IPS-18c (cell line): ENCODE results near the gene KRTAP13-2.

Source experiments
- H3K4me3 ChIP-seq: 2 replicates; pipeline ENCODE4 v1.7.0; 2013; ENCODE audit warnings: low read depth, mild to moderate bottlenecking, low read length, moderate library complexity; ENCODE audit not compliant: insufficient read depth
- H3K9me3 ChIP-seq: one replicate; pipeline ENCODE4 v1.6.1; 2013; ENCODE audit warnings: mild to moderate bottlenecking, low read length, moderate library complexity; ENCODE audit not compliant: control insufficient read depth, insufficient read depth

KRTAP13-2 gene, protein sequence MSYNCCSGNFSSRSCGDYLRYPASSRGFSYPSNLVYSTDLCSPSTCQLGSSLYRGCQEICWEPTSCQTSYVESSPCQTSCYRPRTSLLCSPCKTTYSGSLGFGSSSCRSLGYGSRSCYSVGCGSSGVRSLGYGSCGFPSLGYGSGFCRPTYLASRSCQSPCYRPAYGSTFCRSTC

DNA sequence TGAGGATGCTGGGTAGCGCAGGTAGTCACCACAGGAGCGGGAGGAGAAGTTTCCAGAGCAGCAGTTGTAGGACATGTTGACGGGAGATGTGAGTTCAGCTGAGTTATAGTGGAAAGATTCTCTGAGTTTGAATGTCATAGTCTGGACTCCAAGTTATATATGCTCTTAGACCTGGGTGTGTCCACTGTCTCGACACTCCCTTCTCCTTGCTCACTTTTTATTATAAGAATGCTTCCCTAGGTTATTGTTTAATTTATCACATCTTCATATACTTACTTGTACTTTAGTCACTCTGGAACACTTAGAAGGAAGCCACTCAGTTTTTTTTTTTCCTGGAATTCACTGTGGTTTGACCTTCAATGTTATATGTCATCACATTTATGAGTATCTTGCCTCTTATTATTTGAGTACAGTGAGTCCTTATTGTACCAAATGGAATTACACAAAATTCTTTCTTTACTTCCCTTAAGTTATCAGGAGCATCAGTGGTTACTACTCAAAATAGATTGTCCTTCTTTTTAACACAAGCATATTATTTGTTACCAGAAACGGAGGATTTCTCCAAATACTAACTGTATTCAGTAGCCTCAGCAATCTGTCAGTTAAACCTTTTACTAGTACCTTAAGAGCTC, at the start of gene KRTAP13-2:
Gene KRTAP13-2 (minus strand): TSS at position 133 of the 632 bp plus-strand sequence. CDS start 58 bp downstream, at position 75.
- no peak within 1 kb of the TSS for H3K4me3 ChIP-seq
- H3K9me3 ChIP-seq, result no peaks in the 10 kb centered on the region

DNA sequence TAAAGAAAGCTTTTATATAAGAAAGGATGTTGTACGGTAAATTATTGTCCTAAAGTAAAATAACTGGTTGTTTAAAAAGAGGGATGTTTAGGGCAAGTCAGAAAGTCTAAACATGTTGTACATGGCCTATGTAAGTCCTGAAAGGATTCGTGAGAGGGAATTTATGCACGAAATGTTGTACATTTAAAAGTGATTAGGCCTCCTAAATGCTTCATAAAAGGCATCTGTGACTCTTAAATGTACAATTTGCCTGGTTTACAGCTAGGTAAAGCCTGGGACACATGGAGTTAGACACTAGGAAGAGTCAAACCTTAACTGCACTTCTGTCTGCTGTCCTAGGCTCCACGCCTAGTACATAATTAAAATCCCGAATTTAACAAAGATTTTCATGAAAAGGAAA, 43.9 kb upstream of the KRTAP13-2 start:
- H3K9me3 ChIP-seq, result peaks cover 5% of the 10 kb centered on the region
- H3K4me3 ChIP-seq, result no peak overlapping the region

DNA sequence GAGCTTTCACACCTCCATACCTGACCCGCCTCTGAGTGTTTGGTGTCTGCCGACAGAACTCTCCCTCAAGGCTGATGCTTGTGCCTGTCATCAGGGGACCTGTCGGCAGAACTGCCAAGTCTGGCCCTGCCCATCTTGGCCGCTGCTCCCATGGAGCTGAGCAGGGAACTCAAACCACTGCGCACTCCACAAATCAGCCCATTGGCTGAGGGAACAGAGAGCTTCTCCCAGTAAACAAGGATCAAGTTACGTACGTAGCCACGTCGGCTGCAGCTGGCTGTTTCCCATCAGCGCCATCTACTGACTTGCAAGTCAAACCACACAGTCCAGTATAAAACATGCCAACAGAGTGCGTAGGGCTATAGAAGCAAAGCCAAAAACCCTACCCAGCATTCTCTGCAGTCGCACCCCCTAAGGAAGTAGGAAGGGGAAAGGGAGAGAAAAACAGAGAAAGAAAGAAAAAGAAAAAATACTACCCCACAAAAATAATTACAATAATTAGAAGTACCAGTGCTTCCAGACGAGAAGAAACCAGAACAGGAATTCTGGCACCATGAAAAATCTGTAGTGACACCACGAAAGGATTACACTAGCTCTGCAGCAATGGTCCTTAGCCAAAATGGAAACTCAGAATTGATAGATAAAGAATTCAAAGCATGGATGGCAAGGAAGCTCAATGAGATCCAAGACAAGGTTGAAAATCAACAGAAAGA, 36.9 kb upstream of the KRTAP13-2 start:
- H3K4me3 ChIP-seq, result no peak overlapping the region
- H3K9me3 ChIP-seq, result peaks cover 2% of the 10 kb centered on the region

DNA sequence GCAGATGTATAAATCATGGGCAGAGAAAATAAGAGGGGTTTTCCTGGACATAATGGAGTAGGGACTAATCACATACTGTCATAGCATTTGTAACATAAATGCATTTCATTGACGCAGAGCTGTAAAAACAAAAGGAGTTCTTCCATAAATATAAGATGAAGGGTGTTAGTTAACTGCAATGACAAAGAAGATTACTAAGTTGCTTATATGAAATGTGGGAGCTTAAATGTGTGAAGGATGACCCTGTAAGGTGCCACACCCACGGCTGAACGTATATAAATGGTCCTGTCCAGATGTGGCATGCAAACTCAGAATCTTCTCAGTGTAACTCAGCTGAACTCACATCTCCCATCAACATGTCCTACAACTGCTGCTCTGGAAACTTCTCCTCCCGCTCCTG, 23.7 kb upstream of the KRTAP13-2 start, which contains the start of gene KRTAP13-1:
Gene KRTAP13-1 (plus strand): TSS at position 301 of the 400 bp plus-strand sequence. CDS start 56 bp downstream, at position 357.
- no peaks in the 10 kb centered on the region for H3K9me3 ChIP-seq

DNA sequence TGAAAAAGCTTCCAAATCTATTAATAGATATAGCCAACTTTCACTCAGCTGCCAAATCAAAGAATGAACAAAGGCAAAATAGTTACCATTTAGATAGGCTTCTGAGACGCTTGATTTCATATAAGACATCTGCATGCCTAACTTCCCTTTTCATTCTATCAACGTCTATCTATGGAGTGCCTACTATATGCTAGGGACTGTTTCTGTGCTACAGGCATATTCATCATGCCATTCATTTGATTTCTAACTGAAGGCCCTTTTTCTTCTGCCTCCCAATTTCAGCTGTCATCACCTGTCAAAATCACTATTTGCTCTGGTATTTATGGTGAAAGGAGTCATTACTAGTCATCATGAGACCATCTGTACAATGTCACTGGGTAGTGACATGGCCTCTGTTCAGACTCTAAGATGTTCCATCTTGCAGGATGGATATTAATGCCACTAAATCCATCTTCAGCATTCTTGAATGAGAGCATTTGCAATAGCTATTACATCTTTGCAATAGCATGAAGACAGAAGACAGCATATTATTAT, 19.5 kb upstream of the KRTAP13-2 start:
- H3K9me3 ChIP-seq, result no peaks in the 10 kb centered on the region
- H3K4me3 ChIP-seq, result no peak overlapping the region

More for the DNA sequence above, 23.7 kb upstream of the KRTAP13-2 start, which contains the start of gene KRTAP13-1:
- H3K4me3 ChIP-seq, result no peak within 1 kb of the TSS

DNA sequence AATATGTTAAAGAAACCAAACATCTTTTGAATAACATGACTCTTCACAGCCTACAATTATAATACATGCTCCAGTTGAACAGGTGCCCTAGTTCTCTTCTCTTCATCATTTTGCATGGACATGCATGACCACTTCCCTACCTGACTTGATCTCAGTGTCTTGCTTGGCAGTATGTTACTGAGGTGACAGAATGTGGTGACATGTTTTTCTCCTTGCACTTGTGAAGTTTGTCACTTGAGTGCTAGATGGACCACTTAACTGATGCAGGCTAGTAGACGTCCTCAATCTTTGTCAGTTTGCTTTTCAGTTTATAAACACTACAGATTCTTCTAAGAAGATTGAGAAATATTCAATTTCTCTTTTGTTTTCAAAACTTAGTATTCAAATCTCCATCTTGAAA, 10.1 kb upstream of the KRTAP13-2 start:
- Histone ChIP-seq H3K9me3 (no peaks in the 10 kb centered on the region), H3K4me3 (no peak overlapping the region)

DNA sequence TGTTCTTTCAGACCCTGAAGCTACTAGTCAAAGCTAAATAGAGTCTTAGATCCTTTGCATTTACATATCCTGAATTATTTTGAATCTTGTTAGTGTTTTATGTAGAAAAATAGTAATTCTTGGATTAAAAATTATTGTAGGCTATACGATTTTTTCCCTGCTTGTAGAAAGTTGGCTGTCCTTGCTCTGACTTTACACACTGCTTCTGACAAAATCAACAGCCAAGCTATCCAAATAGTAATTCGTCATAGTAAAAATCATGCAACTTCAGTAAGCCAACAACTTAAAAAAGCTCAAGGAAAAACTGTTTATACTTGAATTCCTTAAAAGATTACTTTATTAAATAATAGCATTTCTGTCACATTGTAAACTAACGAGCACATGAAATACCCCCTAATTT, 16.2 kb downstream of the KRTAP13-2 start:
- no peak overlapping the region for H3K4me3 ChIP-seq
- no peaks in the 10 kb centered on the region for H3K9me3 ChIP-seq

DNA sequence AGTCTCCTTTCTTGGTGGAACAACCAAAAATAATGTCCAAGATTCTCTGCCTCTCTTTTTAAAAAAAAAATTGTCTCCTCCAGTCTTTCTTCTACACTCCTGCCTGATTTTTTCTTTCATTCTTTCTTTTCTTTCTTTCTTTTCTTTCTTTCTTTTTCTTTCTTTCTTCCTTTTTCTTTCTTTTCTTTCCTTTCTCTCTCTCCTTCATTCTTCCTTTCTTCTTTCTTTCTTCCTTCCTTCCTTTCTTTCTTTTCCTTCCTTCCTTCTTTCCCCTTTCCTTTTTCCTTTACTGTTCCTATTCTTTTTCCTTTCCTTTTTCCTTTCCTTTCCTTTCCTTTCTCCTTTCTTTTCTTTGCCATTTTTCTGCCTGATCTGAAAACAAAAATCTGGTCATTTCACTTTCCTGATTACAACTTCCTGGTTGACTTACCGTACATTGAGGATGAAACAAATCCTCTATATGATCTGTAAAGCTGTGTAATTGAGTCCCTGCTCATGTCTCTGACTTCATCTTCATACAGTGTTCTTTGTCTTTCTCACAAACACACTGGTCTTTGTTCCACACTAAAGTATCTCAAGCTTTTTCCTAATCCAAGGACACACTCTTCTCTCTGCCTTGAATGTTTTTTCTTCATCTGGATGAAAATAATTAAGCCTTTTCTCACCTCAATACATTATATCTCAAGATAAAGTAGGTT, 17.6 kb downstream of the KRTAP13-2 start:
- no peaks in the 10 kb centered on the region for H3K9me3 ChIP-seq
- no peak overlapping the region for H3K4me3 ChIP-seq

DNA sequence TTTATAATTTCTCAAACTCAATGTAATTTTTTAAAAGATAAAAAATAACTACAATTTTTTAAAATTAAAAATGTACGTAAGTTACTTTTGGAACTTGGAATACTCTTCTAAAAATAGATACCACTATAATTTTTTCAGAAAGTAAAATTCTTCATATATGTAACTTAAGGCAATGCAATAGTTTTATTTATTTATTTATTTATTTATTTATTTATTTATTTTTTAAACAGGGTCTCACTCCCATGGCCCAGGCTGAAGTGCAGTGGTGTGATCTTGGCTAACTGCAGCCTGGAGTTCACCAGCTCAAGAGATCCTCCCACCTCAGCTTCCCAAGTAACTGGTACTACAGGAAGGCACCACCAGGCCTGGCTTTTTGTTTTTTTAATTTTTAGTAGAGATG, 20.5 kb downstream of the KRTAP13-2 start:
- Histone ChIP-seq H3K4me3 (no peak overlapping the region), H3K9me3 (no peaks in the 10 kb centered on the region)

DNA sequence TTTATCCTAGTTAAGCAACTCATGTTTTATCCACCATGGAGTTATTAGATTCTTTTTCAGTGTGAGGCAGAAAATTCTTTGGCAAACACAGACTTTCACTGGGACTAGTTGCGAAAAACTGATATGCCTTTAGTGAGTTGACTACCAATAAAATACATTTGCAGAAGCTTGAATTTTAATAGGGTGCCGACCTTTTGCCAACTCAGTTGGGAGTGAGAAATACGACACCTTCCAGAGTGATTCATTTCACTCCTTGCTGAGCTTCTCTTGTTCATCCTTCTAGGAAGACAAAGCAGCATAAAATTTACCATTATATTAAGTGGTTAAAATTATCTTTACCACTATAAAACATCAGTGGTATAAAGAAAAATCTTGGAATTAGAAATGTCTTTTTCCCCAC, 22.5 kb downstream of the KRTAP13-2 start:
- no peaks in the 10 kb centered on the region for H3K9me3 ChIP-seq

DNA sequence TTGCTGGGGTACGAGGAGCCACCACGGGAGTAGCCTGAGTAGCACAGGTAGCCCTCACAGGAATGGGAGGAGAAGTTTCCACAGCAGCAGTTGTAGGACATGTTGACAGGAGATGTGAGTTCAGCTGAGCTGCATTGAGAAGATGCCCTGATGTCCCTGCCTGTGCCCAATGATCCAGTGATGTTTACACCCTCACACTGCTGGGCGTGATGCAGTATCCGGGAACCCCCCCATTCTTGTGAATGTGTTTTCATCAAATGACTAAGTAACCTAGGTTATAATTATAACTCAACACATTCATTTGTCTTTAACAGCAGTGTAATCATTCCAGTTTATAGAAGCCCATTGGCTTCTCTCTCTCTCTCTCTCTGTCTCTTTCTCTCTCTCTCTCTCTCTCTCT, 23.6 kb downstream of the KRTAP13-2 start, which contains the start of gene KRTAP23-1:
Gene KRTAP23-1 (minus strand): TSS at position 101 of the 400 bp plus-strand sequence. CDS start 0 bp downstream, at position 101.
- no peaks in the 10 kb centered on the region for H3K9me3 ChIP-seq
- H3K4me3 ChIP-seq, result no peak within 1 kb of the TSS

More for the DNA sequence above, 22.5 kb downstream of the KRTAP13-2 start:
- H3K4me3 ChIP-seq, result no peak overlapping the region

DNA sequence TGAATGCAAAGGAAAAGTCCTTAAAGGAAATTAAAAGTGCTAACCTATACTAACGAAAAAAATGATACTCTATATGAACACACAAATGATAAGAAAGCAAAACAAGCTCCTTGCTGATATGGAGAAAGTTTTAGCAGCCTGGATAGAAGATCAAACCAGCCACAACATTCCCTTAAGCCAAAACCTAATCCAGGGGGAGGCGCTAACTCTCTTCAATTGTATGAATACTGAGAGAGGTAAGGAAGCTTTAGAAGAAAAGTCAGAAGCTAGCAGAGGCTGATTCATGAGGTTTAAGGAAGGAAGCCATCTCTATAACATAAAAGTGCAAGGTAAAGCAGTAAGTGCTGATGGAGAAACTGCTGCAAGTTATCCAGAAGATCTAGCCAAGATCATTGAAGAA, 27.1 kb downstream of the KRTAP13-2 start:
- Histone ChIP-seq H3K9me3 (no peaks in the 10 kb centered on the region), H3K4me3 (no peak overlapping the region)

DNA sequence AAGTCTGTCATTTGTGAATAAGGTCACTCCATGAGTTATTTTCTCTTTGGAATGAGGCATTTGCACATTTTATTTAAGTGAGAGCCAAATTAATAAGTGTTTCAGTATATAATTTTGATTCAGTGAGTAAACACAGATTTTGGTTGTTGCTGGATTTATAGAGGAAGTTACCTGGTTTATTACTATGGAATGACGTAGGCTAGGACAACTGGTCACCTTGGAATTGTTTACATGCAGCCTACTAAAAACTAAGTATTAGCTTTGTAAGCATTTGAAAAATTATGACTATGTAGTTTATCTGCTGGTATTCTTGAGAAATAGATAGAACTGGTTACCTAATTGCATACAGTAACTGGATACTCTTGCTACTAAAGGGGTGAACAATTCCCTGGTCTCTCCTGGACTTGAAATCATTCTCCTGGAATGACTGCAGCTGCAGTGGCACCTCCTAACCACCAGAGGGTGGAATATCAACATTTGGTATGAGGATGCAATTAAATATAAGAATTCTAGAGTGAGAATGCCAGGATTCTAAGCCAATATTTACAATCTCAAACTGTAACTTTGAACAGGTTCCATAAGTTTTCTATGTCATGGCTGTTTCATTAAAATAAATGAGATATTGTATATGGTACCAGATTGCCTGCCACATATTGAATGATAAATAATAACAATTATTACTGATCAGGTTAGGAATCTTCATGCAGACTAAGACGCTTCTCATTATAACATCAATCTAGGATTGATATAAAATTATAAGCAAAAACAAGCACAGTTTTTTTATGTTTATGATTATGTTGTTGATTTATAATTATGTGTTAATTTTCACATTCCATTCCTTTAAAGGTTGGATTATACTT, 31.1 kb downstream of the KRTAP13-2 start:
- no peak overlapping the region for H3K4me3 ChIP-seq
- H3K9me3 ChIP-seq, result no peaks in the 10 kb centered on the region

DNA sequence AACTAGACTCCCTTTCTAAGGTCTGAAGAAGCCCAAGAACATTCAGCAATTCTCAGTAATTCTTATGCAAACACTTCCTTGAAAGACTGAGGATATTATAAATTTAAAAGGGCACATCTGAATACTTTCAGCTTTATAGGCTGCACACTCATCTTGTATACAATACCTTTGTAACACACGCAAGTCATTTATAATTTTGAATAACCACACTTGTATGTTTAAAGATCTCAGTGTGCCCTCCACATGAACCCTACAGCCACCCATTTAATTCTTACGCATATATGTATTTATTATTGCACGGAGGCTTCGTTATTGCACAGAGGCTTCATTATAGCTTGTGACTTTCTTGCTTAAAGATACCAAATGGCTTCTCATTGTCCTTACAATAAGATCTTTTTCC, 33.4 kb downstream of the KRTAP13-2 start:
- Histone ChIP-seq H3K9me3 (no peaks in the 10 kb centered on the region), H3K4me3 (no peak overlapping the region)

DNA sequence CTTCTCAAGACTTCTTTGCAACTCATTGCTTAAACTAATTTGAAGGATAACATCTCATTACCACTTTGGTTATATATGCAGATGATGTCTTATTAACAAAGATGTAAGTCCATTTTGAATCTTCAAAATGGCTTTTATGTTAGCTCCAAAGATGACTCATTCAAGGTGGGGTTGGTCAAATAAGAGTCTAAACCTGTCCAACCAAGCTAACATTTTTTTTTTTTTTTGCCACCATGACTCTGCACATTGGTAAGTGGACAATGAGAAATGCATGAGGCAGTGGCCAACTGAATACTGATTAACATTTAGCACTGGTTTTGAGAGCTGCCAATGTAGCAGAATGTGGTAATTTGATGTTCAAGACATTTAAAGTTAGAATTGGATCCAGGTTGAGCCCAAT, 34.3 kb downstream of the KRTAP13-2 start:
- no peak overlapping the region for H3K4me3 ChIP-seq
- H3K9me3 ChIP-seq, result no peaks in the 10 kb centered on the region

DNA sequence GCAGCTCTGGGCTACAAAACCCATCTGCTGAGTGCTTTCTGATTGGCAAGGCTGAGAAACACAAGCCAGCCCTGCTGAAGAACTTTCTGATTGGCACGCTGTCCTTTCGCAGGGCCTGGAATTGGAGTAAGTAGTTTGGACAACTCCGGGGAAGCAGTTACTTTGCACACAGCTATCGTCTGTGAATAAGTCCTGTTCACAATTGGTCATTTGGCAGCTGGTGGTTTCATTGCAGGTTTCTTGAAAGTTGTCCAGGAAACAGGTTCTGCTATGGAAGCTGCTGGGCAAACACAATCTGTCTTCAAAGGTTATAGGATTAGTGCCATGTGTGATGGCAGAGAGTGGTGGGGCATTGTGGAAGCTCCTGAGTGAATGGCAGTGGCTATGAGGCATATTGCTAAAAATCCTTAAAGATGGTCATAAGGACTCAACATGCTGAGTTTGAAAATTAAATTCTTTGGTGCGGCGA, 34.8 kb downstream of the KRTAP13-2 start, which contains the start of gene KRTAP27-1:
Gene KRTAP27-1 (minus strand): TSS at position 419 of the 469 bp plus-strand sequence. CDS start 26 bp downstream, at position 393.
- H3K4me3 ChIP-seq, result no peak within 1 kb of the TSS
- H3K9me3 ChIP-seq, result no peaks in the 10 kb centered on the region
